MM.1S (cell line): ENCODE data around the gene VPS16.

Experiments
- EZH2phosphoT487 ChIP-seq: fragments of 300-600 bp; sonication (generic); IDR thresholded peaks from 2 replicates; pipeline ENCODE4 v1.6.1; 2018; ENCODE audit warnings: antibody characterized with exemption, low read length
- TF ChIP-seq, protein P1 (sequence below): fragments of 300-600 bp; sonication (generic); IDR thresholded peaks from 2 replicates; pipeline ENCODE4 v1.5.1; 2016; ENCODE audit warnings: antibody characterized with exemption, low read length, mixed read lengths

DNA sequence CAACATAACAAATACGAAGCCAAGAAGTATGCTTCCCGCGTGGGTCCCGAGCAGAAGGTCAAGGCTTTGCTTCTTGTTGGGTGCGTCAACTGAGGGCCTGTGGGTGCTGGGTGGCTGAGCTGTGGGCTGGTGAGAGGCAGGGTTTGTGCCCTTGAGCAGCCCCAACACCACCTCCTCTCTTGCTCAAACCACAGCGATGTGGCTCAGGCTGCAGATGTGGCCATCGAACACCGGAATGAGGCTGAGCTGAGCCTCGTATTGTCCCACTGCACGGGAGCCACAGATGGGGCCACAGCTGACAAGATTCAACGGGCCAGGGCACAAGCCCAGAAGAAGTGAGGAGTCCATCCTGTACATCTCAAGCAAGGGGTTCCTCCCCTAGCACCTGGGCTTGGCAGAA is 25.7 kb downstream of the VPS16 start:
- TF ChIP-seq, protein P1, sequence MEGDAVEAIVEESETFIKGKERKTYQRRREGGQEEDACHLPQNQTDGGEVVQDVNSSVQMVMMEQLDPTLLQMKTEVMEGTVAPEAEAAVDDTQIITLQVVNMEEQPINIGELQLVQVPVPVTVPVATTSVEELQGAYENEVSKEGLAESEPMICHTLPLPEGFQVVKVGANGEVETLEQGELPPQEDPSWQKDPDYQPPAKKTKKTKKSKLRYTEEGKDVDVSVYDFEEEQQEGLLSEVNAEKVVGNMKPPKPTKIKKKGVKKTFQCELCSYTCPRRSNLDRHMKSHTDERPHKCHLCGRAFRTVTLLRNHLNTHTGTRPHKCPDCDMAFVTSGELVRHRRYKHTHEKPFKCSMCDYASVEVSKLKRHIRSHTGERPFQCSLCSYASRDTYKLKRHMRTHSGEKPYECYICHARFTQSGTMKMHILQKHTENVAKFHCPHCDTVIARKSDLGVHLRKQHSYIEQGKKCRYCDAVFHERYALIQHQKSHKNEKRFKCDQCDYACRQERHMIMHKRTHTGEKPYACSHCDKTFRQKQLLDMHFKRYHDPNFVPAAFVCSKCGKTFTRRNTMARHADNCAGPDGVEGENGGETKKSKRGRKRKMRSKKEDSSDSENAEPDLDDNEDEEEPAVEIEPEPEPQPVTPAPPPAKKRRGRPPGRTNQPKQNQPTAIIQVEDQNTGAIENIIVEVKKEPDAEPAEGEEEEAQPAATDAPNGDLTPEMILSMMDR: no peak
- TF ChIP-seq EZH2phosphoT487: no peak
